HG03354 (cell line): ENCODE data around the gene FABP7.

ENCODE experiments used
- ATAC-seq: cut with Tn5 transposase; IDR thresholded peaks from one replicate; pipeline ENCODE4 v1.9.1; 2021; ENCODE audit warnings: mild to moderate bottlenecking; ENCODE audit not compliant: unreplicated experiment, poor library complexity, severe bottlenecking

Gene FABP7

GRCh38 chr6:122821095-122821494, 41.6 kb downstream of the FABP7 start:
- no peak for ATAC-seq

- ATAC-seq, result no peak
These were observed 45.6 kb downstream of the FABP7 start for GRCh38 chr6:122825163-122825562.

- no peak for ATAC-seq
These were observed 49.9 kb downstream of the FABP7 start for GRCh38 chr6:122829456-122829855.

- no peak for ATAC-seq
These were observed 52.0 kb downstream of the FABP7 start for GRCh38 chr6:122831511-122831910.

GRCh38 chr6:122832459-122832858, 52.9 kb downstream of the FABP7 start:
- no peak for ATAC-seq

- ATAC-seq, result no peak
These were observed 53.5 kb downstream of the FABP7 start for GRCh38 chr6:122833021-122833491.
